Lower lobe of right lung (tissue), 2 donors: Measurements from ENCODE around the gene PALLD. TPM values are rescaled to one million over a fixed set of nuclear protein-coding genes. Genes with fewer than 3 reads are reported as not detected.

Experiments used
- ATAC-seq, 2 donors: fragments of 200-7000 bp; cut with Tn5 transposase; one replicate each; pipeline ENCODE4 v1.9.1; 2020 to 2022; ENCODE audit warnings: mild to moderate bottlenecking in 2 of 2, moderate library complexity in 2 of 2
- DNase-seq: peaks from one replicate; pipeline ENCODE4 v3.0.0-alpha.2; 2020
- H3K27ac ChIP-seq: fragments of 200-600 bp; one replicate; pipeline ENCODE4 v1.8.0; 2022
- H3K27me3 ChIP-seq: fragments of 200-600 bp; one replicate; pipeline ENCODE4 v1.8.0; 2022; ENCODE audit warnings: low read depth
- H3K36me3 ChIP-seq: fragments of 200-600 bp; one replicate; pipeline ENCODE4 v1.8.0; 2022; ENCODE audit warnings: mild to moderate bottlenecking
- H3K4me1 ChIP-seq: fragments of 200-600 bp; one replicate; pipeline ENCODE4 v1.8.0; 2022
- H3K4me3 ChIP-seq: fragments of 200-600 bp; one replicate; pipeline ENCODE4 v1.8.0; 2022; ENCODE audit warnings: mild to moderate bottlenecking
- H3K9me3 ChIP-seq: fragments of 200-600 bp; one replicate; pipeline ENCODE4 v1.8.0; 2022
- intact Hi-C: fragments of 100-400 bp; cut with DNase I; formaldehyde crosslinking; loops from one replicate; pipeline ENCODE4 v1.11.0; 2022
- total RNA-seq: library from RNA; stranded (reverse); fragmentation: NEBNext Ultra II Directional; extraction: Animal tissue kit (Norgen Biotek cat#: 25700); gene quantifications from one replicate; pipeline ENCODE4 v1.2.1, GENCODE V29; 2021
- TF ChIP-seq, protein P1 (sequence below): fragments of 200-600 bp; IDR thresholded peaks from one replicate; pipeline ENCODE4 v1.8.0; 2022; ENCODE audit warnings: antibody characterized with exemption, mild to moderate bottlenecking
- donor health status: DM: no; HTN: yes; CAD: no; lungs with severe emphysema.

PALLD gene
- total RNA-seq, 1 donor from 2014 or later, result 91.9 TPM

- intact Hi-C loops, result no loop called here
Measured at GRCh38 chr4:168793542-168793941, 296.7 kb downstream of the PALLD start.

GRCh38 chr4:168794092-168794707 lies 297.3 kb downstream of the PALLD start:
- no peak overlapping the region for H3K4me3 ChIP-seq
- TF ChIP-seq, protein P1, sequence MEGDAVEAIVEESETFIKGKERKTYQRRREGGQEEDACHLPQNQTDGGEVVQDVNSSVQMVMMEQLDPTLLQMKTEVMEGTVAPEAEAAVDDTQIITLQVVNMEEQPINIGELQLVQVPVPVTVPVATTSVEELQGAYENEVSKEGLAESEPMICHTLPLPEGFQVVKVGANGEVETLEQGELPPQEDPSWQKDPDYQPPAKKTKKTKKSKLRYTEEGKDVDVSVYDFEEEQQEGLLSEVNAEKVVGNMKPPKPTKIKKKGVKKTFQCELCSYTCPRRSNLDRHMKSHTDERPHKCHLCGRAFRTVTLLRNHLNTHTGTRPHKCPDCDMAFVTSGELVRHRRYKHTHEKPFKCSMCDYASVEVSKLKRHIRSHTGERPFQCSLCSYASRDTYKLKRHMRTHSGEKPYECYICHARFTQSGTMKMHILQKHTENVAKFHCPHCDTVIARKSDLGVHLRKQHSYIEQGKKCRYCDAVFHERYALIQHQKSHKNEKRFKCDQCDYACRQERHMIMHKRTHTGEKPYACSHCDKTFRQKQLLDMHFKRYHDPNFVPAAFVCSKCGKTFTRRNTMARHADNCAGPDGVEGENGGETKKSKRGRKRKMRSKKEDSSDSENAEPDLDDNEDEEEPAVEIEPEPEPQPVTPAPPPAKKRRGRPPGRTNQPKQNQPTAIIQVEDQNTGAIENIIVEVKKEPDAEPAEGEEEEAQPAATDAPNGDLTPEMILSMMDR, result no peak
- peaks cover 8% of the 10 kb centered on the region for H3K4me1 ChIP-seq
- H3K9me3 ChIP-seq, result no peaks in the 10 kb centered on the region
- H3K27me3 ChIP-seq, result no peaks in the 10 kb centered on the region
- H3K27ac ChIP-seq, result no peak overlapping the region
- no peaks in the 10 kb centered on the region for H3K36me3 ChIP-seq
- no peak for DNase-seq
- intact Hi-C loops, result no loop called here
- ATAC-seq, result peak in 1 of 2 donors; percentile 23

More at GRCh38 chr4:168793542-168793941, 296.7 kb downstream of the PALLD start:
- ATAC-seq (no peak), DNase-seq (no peak)
- Histone ChIP-seq H3K4me1 (peaks cover 8% of the 10 kb centered on the region), H3K4me3 (no peak overlapping the region), H3K9me3 (no peaks in the 10 kb centered on the region), H3K27ac (no peak overlapping the region), H3K27me3 (no peaks in the 10 kb centered on the region), H3K36me3 (no peaks in the 10 kb centered on the region)
- TF ChIP-seq, protein P1, result no peak

DNA sequence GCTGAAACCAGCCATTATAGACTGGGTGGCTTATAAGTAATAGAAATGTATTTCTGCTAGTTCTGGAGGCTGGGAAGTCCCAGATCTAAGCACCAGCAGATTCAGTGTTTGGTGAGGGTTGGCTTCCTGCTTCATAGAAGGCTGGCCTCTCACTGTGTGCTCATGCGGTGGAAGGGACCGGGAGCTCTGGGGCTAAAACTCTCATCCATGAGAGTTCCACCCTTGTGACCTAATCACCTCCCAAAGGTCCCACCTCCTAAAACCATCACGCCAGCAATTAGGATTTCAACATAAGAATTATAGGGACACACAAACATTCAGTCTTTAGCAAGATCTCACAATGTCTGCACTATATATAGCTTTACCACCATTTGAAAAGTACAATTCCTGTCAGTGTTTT lies 298.0 kb downstream of the PALLD start:
- DNase-seq, result no peak
- H3K27ac ChIP-seq, result no peak overlapping the region
- no peak for ATAC-seq
- no peaks in the 10 kb centered on the region for H3K36me3 ChIP-seq
- intact Hi-C loops, result no loop called here
- H3K4me3 ChIP-seq, result no peak overlapping the region
- no peaks in the 10 kb centered on the region for H3K9me3 ChIP-seq
- no peaks in the 10 kb centered on the region for H3K27me3 ChIP-seq
- H3K4me1 ChIP-seq, result peaks cover 8% of the 10 kb centered on the region
- TF ChIP-seq, protein P1, result no peak

GRCh38 chr4:168795346-168795745 lies 298.5 kb downstream of the PALLD start:
- Histone ChIP-seq H3K4me1 (peaks cover 8% of the 10 kb centered on the region), H3K27ac (no peak overlapping the region), H3K36me3 (no peaks in the 10 kb centered on the region), H3K4me3 (no peak overlapping the region), H3K27me3 (no peaks in the 10 kb centered on the region), H3K9me3 (no peaks in the 10 kb centered on the region)
- TF ChIP-seq, protein P1, result no peak
- intact Hi-C loops, result no loop called here
- ATAC-seq (no peak), DNase-seq (no peak)

DNA sequence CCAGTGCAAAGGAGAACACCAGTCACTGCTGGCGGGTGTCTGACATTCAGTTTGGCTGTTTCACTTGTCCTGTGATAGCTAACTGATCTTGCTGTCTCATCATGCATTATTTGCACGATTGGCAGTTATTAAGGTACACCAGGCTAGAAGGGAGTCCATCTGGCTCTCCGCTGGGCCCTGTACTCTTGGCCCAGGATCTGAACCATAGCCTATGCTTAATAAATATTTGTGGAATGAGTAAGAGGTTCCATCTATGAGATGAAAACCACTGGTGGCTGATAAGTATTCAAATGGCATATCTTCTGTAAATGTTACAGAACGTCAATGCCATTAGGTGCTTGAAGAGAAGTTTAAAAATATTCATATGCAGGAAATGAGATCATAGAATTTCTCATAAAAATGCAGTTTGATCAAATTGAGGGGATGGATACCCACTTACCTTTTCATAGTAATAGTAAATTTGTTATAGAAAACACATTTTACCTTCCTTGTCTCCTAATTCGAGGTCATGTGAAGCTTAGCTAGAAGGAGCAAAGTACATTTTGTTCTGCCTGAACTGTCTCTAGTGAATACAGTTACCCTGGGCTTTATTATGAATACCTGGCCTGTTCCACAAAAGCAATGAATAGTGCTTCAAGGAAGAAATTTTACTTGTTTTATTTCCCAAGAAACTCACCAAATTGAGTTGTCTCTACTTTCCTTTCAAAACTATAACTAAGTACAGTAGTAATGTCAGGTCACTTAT lies 299.7 kb downstream of the PALLD start:
- TF ChIP-seq, protein P1, result no peak
- intact Hi-C loops, result no loop called here
- DNase-seq (no peak), ATAC-seq (peak; percentile 46 to 63)
- Histone ChIP-seq H3K9me3 (no peaks in the 10 kb centered on the region), H3K27ac (no peak overlapping the region), H3K4me3 (no peak overlapping the region), H3K36me3 (no peaks in the 10 kb centered on the region), H3K27me3 (no peaks in the 10 kb centered on the region), H3K4me1 (peaks cover 8% of the 10 kb centered on the region)
